Measurements from ENCODE around the gene SLC25A23. TPM values are rescaled to one million over a fixed set of nuclear protein-coding genes. Genes with fewer than 3 reads are reported as not detected.

SLC25A23 gene
- total RNA-seq, 2 experiments from 2014 or later: 14.2 to 15.3 TPM

GRCh38 chr19:6484230-6484629, 24.6 kb upstream of the SLC25A23 start:
- ChIA-PET POLR2A (no interaction called here), CTCF (no interaction called here)

DNA sequence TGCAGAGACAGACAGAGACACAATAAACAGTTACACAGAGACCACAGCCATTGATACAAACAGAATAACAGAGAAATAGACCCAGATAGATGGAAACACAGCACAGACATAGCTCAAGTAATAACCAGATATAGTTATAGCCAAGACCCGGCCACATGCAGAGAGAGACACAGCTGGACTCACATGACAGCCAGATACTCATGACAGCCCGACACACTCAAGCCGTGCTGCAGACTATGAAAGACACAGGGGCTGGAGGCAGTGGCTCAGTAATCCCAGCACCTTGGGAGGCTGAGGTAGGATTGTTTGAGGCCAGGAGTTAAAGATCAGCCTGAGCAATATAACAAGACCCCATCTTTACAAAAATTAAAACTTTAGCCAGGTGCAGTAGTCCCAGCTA, 23.6 kb upstream of the SLC25A23 start:
- ChIA-PET CTCF (no interaction called here), POLR2A (no interaction called here)

DNA sequence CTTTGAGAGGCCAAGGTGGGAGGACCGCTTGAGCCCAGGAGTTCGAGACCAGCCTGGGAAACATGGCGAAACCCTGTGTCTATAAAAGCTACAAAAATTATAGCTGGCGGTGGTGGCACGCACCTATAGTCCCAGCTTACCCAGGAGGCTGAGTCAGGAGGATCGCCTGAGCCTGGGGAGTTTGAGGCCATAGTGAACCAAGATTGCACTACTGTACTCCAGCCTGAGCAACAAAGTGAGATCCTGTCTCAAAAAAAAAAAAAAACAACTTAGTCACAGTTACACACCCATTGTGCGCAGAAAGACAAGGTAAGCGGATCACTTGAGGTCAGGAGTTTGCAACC, 22.7 kb upstream of the SLC25A23 start:
- ChIA-PET CTCF (interaction anchor here (0.6 to 2.7 kb wide), 6 partner anchors 8 to 289 kb away, joined by 3 to 11 read pairs (median 5); no protein-coding TSS in a partner anchor), POLR2A (interaction anchor here (1.1 to 1.7 kb wide), 2 partner anchors 57 to 319 kb away, joined by 3 to 10 read pairs; partner anchors contain the start of gene KHSRP)

DNA sequence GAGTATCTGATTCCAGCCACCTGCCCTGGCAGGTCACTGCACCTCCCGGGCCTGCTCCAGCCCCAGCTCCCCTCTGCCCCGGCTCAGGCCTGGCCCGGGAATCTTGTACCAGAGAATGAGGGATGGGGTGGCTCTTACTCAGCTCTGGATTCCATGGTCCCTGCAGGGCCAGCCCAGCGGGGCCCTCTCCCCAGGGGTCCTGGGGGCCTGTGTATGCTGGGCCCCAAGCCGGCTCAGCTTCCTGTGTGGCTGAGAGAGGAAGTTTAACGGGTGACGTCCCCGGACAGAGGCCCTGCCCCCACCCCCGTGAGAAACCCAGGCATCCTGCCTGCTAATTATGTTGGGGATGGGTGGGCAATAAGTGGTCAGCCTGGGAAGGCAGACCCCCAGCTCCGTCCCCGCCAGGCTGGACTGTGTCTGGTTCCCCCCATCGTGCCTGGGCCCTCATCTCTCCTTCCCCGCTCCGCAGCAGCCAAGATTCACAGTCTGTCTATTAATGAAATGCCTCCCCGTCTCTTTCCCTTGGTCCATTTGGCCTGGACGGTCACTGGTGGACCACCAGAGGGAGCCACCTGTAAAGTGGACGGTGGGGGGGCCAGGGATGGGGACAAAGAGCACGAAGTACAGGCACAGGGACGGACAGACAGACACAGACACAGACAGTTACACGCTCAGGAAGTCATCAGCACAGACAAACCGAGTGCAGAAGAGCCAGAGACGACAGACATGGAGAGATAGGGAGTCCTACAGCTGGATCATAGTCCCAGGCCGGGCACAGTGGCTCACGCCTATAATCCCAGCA, 22.1 kb upstream of the SLC25A23 start, which contains the start of gene DENND1C:
TSS of gene DENND1C (minus strand) at position 247 of the 802 bp plus-strand sequence. CDS start at position 155, 92 bp downstream.
- ChIA-PET POLR2A (interaction anchor here (0.5 to 1.7 kb wide), 14 partner anchors 8 to 319 kb away, joined by 3 to 10 read pairs (median 3); partner anchors contain the start of genes GTF2F1, KHSRP, TUBB4A and VAV1), CTCF (interaction anchor here (0.6 to 2.7 kb wide), 12 partner anchors 9 to 290 kb away, joined by 3 to 11 read pairs (median 4); partner anchors contain the start of genes KHSRP and SLC25A23)

- ChIA-PET CTCF (interaction anchor here (0.6 to 2.7 kb wide), 12 partner anchors 9 to 295 kb away, joined by 3 to 11 read pairs (median 4); partner anchors contain the start of genes CLPP, KHSRP and SLC25A23), POLR2A (interaction anchor here (0.5 to 1.7 kb wide), 13 partner anchors 8 to 1255 kb away, joined by 3 to 10 read pairs (median 3); partner anchors contain the start of genes GTF2F1, KHSRP, TUBB4A and VAV1)
These were observed 21.3 kb upstream of the SLC25A23 start for GRCh38 chr19:6480848-6481415.

DNA sequence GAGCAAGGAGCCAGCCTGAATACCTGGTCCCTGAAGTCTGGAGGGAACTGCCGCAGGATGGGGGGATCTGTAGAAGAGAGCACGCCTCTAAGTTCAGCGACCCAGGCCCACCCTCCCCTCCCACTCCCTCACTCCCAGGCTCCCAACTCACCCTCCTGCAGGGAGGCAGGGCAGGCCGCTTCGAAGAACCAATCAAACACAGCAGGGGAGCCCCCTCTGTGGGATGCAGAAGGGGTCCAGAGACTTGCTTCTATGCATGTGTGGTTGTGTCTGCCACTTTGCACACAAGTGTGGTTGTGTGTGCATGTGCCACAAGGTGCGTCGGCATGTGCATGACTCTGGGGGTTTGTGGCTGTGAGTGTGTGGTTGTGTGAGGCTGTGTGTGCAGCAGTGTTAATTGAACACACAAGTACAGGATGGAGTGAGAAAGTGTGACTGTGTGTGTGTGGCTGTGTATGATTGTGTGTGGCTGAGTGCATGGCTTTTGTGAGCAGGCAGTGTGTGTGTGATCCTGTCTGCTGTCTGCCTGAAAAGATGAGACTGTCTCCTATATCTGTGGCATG, 20.3 kb upstream of the SLC25A23 start:
- ChIA-PET CTCF (interaction anchor here (1.7 to 2.7 kb wide), 2 partner anchors 25 to 259 kb away, joined by 5 to 8 read pairs; no protein-coding TSS in a partner anchor), POLR2A (no interaction called here)

GRCh38 chr19:6478815-6479214, 19.2 kb upstream of the SLC25A23 start:
- POLR2A ChIA-PET: no interaction called here
- CTCF ChIA-PET: no interaction called here

- ChIA-PET CTCF (interaction anchor here (1.9 to 2.1 kb wide), 2 partner anchors 15 to 52 kb away, joined by 5 to 7 read pairs; no protein-coding TSS in a partner anchor), POLR2A (no interaction called here)
These were observed 17.4 kb upstream of the SLC25A23 start for GRCh38 chr19:6476896-6477431.

GRCh38 chr19:6476155-6476895, 16.7 kb upstream of the SLC25A23 start:
- ChIA-PET POLR2A (no interaction called here), CTCF (interaction anchor here (0.7 to 2.1 kb wide), 3 partner anchors 13 to 51 kb away, joined by 3 to 7 read pairs (median 5); no protein-coding TSS in a partner anchor)

- ChIA-PET CTCF (interaction anchor here (0.7 to 2.1 kb wide), 3 partner anchors 13 to 50 kb away, joined by 3 to 7 read pairs (median 5); no protein-coding TSS in a partner anchor), POLR2A (no interaction called here)
These were observed 15.9 kb upstream of the SLC25A23 start for GRCh38 chr19:6475321-6476108.

DNA sequence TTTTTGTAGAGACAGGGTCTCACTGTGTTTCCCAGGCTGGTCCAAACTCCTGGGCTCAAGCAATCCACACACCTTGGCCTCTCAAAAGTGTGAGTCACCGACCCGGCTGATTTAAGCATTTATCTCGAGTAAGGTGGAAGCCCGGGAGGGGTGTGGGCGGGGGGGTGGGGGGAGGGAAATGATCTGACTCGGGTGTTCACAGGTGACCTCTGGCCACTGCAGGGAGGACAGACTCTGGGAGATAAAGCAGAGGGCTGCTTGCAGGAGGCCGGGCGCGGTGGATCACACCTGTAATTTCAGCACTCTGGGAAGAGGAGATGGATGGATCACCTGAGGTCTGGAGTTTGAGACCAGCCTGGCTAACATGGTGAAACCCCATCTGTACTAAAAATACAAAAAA, 14.1 kb upstream of the SLC25A23 start:
- ChIA-PET POLR2A (interaction anchor here (0.6 to 0.7 kb wide), 3 partner anchors 8 to 129 kb away, joined by 5 to 10 read pairs (median 7); no protein-coding TSS in a partner anchor), CTCF (no interaction called here)

GRCh38 chr19:6472713-6473112, 13.1 kb upstream of the SLC25A23 start:
- ChIA-PET POLR2A (interaction anchor here (1.1 kb wide), 1 partner anchor 9 kb away, joined by 3 read pairs; the partner anchor contains the start of gene DENND1C), CTCF (interaction anchor here (0.7 kb wide), 1 partner anchor 90 kb away, joined by 3 read pairs; no protein-coding TSS in a partner anchor)

- CTCF ChIA-PET: no interaction called here
- POLR2A ChIA-PET: no interaction called here
These were observed 11.5 kb upstream of the SLC25A23 start for GRCh38 chr19:6471076-6471475.

DNA sequence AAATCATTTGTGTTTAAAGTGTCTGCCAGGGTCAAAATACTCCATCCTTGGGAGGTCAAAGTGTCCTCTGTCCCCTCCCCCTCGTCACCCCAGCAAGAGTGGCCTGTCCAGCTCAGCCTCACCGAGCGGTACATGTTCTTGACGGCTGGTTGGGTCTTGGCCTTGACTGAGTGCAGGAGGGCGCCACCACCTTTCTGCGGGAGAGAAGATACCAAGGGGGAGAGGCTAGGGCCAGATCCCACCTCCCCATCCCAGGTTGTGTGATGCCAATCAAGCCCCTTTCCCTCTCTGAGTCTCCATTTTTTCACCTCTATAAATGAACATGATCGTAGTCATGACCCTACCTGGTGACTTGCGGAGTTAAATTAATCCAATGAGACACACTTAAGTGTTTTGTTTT, 10.6 kb upstream of the SLC25A23 start:
- ChIA-PET POLR2A (no interaction called here), CTCF (no interaction called here)

DNA sequence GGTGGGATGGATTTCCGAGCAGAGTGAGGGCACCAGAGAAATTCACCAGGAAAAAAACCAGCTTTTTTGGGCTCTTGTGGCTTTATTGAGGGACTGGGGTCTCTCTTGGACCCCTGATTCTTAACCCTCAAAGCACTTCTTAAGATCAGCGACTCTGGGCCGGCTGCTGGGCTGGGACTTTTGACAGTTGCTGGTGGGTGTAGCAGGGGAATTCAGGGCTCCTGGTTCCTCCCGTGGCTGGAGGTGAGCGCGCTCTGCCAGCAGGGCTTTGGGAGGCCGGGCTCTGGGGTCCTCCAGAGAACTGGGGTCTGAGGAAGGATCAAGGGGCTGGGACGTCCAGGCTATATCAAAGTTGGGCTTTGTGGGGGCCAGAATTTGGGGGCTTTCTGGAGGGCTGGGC, 7.8 kb upstream of the SLC25A23 start:
- ChIA-PET CTCF (no interaction called here), POLR2A (interaction anchor here (0.6 kb wide), 1 partner anchor 54 kb away, joined by 8 read pairs; no protein-coding TSS in a partner anchor)

- POLR2A ChIA-PET: interaction anchor here (0.6 kb wide), 1 partner anchor 54 kb away, joined by 8 read pairs; no protein-coding TSS in a partner anchor
- CTCF ChIA-PET: interaction anchor here (1.4 kb wide), 1 partner anchor 15 kb away, joined by 3 read pairs; no protein-coding TSS in a partner anchor
These were observed 7.1 kb upstream of the SLC25A23 start for GRCh38 chr19:6466526-6467248.

DNA sequence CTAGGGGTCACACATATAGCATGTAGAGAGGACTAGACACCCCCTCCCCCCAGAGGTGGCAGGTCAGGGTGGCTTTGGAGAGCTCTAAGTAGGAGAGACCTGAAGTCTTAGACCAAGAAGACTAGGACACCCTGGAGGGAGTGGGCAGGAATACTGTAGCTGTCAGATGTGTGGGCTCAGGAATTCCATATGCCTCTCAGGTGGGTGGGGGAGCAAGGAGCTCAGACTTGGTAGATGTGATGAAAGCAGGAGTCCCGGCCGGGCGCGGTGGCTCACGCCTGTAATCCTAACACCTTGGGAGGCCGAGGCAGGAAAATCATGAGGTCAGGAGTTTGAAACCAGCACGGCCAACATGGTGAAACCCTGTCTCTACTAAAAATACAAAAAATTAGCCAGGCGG, 6.1 kb upstream of the SLC25A23 start:
- ChIA-PET CTCF (interaction anchor here (0.6 to 1.4 kb wide), 2 partner anchors 16 to 24 kb away, joined by 3 read pairs; no protein-coding TSS in a partner anchor), POLR2A (interaction anchor here (0.5 kb wide), 1 partner anchor 8 kb away, joined by 7 read pairs; no protein-coding TSS in a partner anchor)
